Measurements from ENCODE around the gene TMEM43. TPM values are rescaled to one million over a fixed set of nuclear protein-coding genes. Genes with fewer than 3 reads are reported as not detected.

TMEM43 gene
- total and polyA plus RNA-seq, 5 experiments from 2014 or later: 45.6 to 65.0 (median 52.4) TPM

GRCh38 chr3:14175383-14176037 lies 50.7 kb downstream of the TMEM43 start:
- DNase-seq (peak in 9 of 10 donors; percentile 24 to 81 (median 71)), ATAC-seq (peak; percentile 42 to 48)
- peak overlapping the region; percentile 26 to 88 (median 67) for H3K4me3 Mint-ChIP-seq
- H3K36me3 Mint-ChIP-seq: peaks cover 9 to 29% (median 19%) of the 10 kb centered on the region in 3 donors
- POLR2A ChIA-PET: interaction anchor here (1.0 to 7.0 kb wide), 7 partner anchors 8 to 281 kb away, joined by 3 to 124 read pairs (median 5); partner anchors contain the start of genes CHCHD4 and TMEM43
- H3K27ac Mint-ChIP-seq: peak overlapping the region; percentile 21 to 100 (median 74)
- H3K4me1 Mint-ChIP-seq: peaks cover 45 to 81% (median 75%) of the 10 kb centered on the region in 4 donors
- H3K9me3 Mint-ChIP-seq: no peaks in the 10 kb centered on the region
- no peaks in the 10 kb centered on the region for H3K27me3 Mint-ChIP-seq

DNA sequence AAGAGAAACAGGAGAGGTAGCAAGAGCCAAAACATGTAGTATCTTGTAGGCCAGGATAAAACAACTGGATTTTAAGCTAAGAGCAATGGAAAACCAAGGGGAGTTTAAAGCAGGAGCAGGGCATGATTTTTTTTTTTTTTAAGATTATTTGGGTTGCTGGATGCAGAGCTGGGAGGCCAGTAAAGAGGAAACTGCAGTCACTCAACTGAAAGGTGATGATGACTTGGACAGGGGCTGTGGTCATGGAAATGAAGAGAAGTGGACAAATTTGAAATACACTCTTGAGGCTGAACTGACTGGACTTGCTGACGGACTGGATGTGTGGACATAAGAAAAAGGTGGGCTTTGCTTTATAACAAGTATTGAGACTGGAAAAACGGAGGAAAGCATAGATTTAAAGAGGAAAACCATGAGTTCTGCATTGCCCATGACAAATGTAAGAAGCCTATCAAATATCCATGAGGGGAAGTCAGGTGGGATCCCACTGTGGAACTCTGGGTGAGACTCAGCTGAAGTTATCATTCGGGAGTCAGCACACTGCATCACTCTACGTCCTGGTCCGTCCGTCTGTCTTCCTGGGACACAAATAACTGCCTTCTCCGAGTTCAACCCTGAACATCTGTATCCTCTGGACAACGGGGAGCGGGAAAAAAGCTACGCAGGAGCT lies 52.9 kb downstream of the TMEM43 start:
- Mint-ChIP-seq H3K9me3 (no peaks in the 10 kb centered on the region), H3K27ac (peak overlapping the region; percentile 97 to 100 (median 99)), H3K4me3 (peak overlapping the region; percentile 88 to 100 (median 98)), H3K27me3 (no peaks in the 10 kb centered on the region), H3K36me3 (peaks cover 4 to 25% (median 12%) of the 10 kb centered on the region in 3 donors), H3K4me1 (peaks cover 38 to 79% (median 74%) of the 10 kb centered on the region in 4 donors)
- ATAC-seq: peak; percentile 6 to 8
- peak in 1 of 10 donors; percentile 12 for DNase-seq
- POLR2A ChIA-PET: interaction anchor here (0.9 to 7.0 kb wide), 15 partner anchors 12 to 771 kb away, joined by 3 to 124 read pairs (median 7); partner anchors contain the start of genes CCDC174, CHCHD4, SLC6A6 and TMEM43

- peak within 1 kb of the TSS; percentile 97 to 100 (median 100) for H3K27ac Mint-ChIP-seq
- peaks cover 4 to 25% (median 15%) of the 10 kb centered on the region in 3 donors for H3K36me3 Mint-ChIP-seq
- POLR2A ChIA-PET: interaction anchor here (0.6 to 7.0 kb wide), 25 partner anchors 13 to 1694 kb away, joined by 3 to 124 read pairs (median 5); partner anchors contain the start of genes CCDC174, CHCHD4, NUP210 and RBSN
- no peaks in the 10 kb centered on the region for H3K27me3 Mint-ChIP-seq
- peaks cover 32 to 75% (median 74%) of the 10 kb centered on the region in 4 donors for H3K4me1 Mint-ChIP-seq
- ATAC-seq (peak; percentile 85 to 88), DNase-seq (peak; percentile 97 to 100 (median 98))
- H3K4me3 Mint-ChIP-seq: peak within 1 kb of the TSS; percentile 88 to 100 (median 98)
- H3K9me3 Mint-ChIP-seq: no peaks in the 10 kb centered on the region
These were observed 53.6 kb downstream of the TMEM43 start, which contains the start of the genes LSM3 and XPC for GRCh38 chr3:14178247-14179113. Gene LSM3, plus strand, starts transcription at chr3:14178817. Its CDS starts 44 bp downstream, at chr3:14178861. Gene XPC, minus strand, starts transcription at chr3:14178601. Its CDS starts 33 bp downstream, at chr3:14178568.

DNA sequence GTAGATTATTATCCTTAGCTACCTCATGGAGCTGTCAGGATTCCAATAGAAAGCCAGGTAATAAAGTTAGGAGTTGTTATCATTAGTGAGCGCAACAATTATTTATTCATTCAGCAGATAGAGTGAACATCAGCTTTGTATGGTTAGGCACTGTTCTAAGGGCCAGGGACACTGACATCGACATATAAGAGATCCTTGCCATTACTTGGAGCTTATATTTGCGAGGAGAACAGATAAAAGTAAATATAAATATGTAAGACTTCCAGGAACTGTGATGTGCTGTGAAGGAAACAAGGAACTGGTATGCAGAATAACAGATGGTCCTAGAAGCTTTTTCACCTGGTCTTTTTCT lies 54.2 kb downstream of the TMEM43 start:
- Mint-ChIP-seq H3K36me3 (peaks cover 4 to 31% (median 19%) of the 10 kb centered on the region in 3 donors), H3K27ac (peak overlapping the region; percentile 97 to 100 (median 100)), H3K4me1 (peaks cover 32 to 79% (median 73%) of the 10 kb centered on the region in 4 donors), H3K27me3 (no peaks in the 10 kb centered on the region), H3K4me3 (peak overlapping the region; percentile 88 to 100 (median 98)), H3K9me3 (no peaks in the 10 kb centered on the region)
- DNase-seq: no peak
- no peak for ATAC-seq
- POLR2A ChIA-PET: interaction anchor here (0.6 to 7.0 kb wide), 23 partner anchors 14 to 1695 kb away, joined by 3 to 124 read pairs (median 5); partner anchors contain the start of genes CCDC174, CHCHD4, NUP210 and RBSN

DNA sequence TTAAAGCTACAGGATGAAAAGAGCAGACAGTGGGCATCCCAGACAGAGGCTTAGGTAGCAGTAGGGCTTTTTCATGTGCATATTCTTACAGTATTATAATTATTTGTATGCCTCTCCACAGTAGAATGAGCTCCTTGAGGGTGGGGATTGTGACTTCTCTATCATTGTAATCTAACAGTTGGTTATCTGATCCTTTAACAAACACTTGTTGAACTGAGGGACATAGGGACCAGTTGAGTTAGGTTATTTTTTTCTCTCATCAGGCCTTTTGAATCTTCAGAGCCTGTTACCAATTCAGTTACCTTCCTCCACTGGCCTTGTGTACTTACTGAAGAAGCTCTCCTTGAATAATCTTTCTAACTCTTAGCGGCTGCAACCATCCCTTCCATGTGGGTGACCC lies 54.9 kb downstream of the TMEM43 start:
- POLR2A ChIA-PET: interaction anchor here (2.0 to 7.0 kb wide), 5 partner anchors 36 to 472 kb away, joined by 10 to 124 read pairs (median 26); partner anchors contain the start of genes CCDC174, CHCHD4 and TMEM43
- peak overlapping the region; percentile 97 to 100 (median 100) for H3K27ac Mint-ChIP-seq
- H3K27me3 Mint-ChIP-seq: no peaks in the 10 kb centered on the region
- DNase-seq (no peak), ATAC-seq (no peak)
- H3K36me3 Mint-ChIP-seq: peaks cover 4 to 33% (median 20%) of the 10 kb centered on the region in 3 donors
- peak overlapping the region; percentile 88 to 100 (median 98) for H3K4me3 Mint-ChIP-seq
- peaks cover 28 to 73% (median 66%) of the 10 kb centered on the region in 4 donors for H3K4me1 Mint-ChIP-seq
- H3K9me3 Mint-ChIP-seq: no peaks in the 10 kb centered on the region

GRCh38 chr3:14181253-14181652 lies 56.4 kb downstream of the TMEM43 start:
- no peaks in the 10 kb centered on the region for H3K27me3 Mint-ChIP-seq
- H3K4me3 Mint-ChIP-seq: no peak overlapping the region

DNA sequence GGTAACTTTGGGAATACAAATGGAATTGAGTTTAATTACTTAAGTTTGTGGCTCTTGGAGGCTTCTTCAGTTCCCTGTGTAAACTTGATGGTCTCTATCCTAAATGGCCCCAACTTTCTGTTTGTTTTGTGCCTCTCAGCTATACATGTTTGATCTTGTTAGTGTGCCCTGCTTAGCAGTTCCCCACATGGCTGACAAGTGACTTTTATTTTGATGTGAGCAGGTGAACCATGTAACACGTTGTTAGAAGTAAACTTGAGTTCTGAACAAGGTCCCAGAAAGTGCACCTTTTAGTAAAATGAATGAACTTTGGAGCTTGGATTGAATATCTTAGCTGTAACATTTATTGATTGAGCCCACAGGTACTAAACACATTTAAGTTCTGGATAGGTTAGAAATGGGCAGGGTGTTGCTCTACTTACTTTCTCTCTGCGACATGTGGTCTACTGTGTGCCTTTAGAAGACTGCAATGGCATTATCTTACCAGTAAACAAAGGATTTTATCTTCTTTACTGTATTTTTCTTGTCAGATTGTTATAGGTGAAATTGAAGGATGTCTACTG lies 58.2 kb downstream of the TMEM43 start:
- Mint-ChIP-seq H3K27me3 (no peaks in the 10 kb centered on the region), H3K4me3 (no peak overlapping the region), H3K4me1 (peaks cover 14 to 59% (median 50%) of the 10 kb centered on the region in 4 donors), H3K36me3 (peaks cover 12 to 64% (median 29%) of the 10 kb centered on the region in 3 donors), H3K9me3 (no peaks in the 10 kb centered on the region), H3K27ac (no peak overlapping the region)
- POLR2A ChIA-PET: interaction anchor here (0.6 to 1.4 kb wide), 2 partner anchors 38 to 58 kb away, joined by 3 to 4 read pairs; partner anchors contain the start of genes CHCHD4 and TMEM43
- DNase-seq (no peak), ATAC-seq (no peak)

More at GRCh38 chr3:14181253-14181652, 56.4 kb downstream of the TMEM43 start:
- Mint-ChIP-seq H3K27ac (peak overlapping the region in 1 of 10 donors; percentile 39), H3K36me3 (peaks cover 4 to 48% (median 26%) of the 10 kb centered on the region in 3 donors), H3K4me1 (peaks cover 15 to 62% (median 53%) of the 10 kb centered on the region in 4 donors), H3K9me3 (no peaks in the 10 kb centered on the region)
- no peak for DNase-seq
- ATAC-seq: no peak
- POLR2A ChIA-PET: interaction anchor here (0.6 to 0.9 kb wide), 3 partner anchors 57 to 740 kb away, joined by 3 to 4 read pairs (median 3); no protein-coding TSS in a partner anchor

DNA sequence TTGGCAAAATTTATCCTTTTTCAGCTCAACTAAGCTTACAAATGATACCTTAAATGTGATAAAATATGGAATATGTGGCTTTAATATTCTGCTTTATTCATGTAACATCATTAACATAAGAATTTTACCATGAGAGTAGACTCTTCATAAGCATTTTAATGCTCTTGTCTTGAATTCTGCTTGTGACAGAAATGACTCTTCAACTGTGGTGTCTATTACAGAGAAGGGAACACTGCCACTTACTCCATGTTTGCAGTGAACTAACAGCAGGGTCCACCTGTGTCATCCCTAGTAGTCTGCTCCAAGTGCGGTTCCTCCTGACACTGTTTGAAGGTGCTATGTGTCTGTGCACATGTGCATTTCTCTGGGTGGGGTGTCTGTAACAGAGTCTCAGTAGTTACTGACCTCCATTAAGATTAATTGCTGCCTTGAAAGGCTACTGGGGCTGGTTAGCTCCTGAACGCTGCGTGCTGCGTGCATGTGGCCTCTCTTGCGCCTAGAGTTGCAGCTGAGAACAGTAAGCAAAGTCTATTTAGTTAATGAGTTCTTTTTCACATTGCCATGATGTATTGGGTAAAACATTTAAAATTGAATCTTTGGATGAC lies 62.1 kb downstream of the TMEM43 start:
- peaks cover 0 to 4% (median 0%) of the 10 kb centered on the region in 9 donors for H3K9me3 Mint-ChIP-seq
- peak overlapping the region in 1 of 10 donors; percentile 36 for H3K27ac Mint-ChIP-seq
- no peaks in the 10 kb centered on the region for H3K27me3 Mint-ChIP-seq
- no peak for ATAC-seq
- POLR2A ChIA-PET: no interaction called here
- no peak overlapping the region for H3K4me3 Mint-ChIP-seq
- peaks cover 35 to 70% (median 62%) of the 10 kb centered on the region in 4 donors for H3K4me1 Mint-ChIP-seq
- peaks cover 7 to 87% (median 47%) of the 10 kb centered on the region in 3 donors for H3K36me3 Mint-ChIP-seq
- DNase-seq: no peak

GRCh38 chr3:14188041-14188754 lies 63.3 kb downstream of the TMEM43 start:
- no peak for DNase-seq
- Mint-ChIP-seq H3K36me3 (peaks cover 7 to 80% (median 37%) of the 10 kb centered on the region in 3 donors), H3K4me1 (peaks cover 46 to 70% (median 65%) of the 10 kb centered on the region in 4 donors), H3K9me3 (peaks cover 0 to 4% (median 0%) of the 10 kb centered on the region in 9 donors), H3K27me3 (no peaks in the 10 kb centered on the region), H3K27ac (peak overlapping the region in 1 of 10 donors; percentile 43), H3K4me3 (no peak overlapping the region)
- POLR2A ChIA-PET: interaction anchor here (0.7 kb wide), 1 partner anchor 12 kb away, joined by 3 read pairs; no protein-coding TSS in a partner anchor
- no peak for ATAC-seq
